ENCODE measurements around the gene PLPP3. TPM values are rescaled to one million over a fixed set of nuclear protein-coding genes. Genes with fewer than 3 reads are reported as not detected.

Gene PLPP3
- total RNA-seq, 2 experiments from 2014 or later = not detected

- ChIA-PET POLR2A (no interaction called here), CTCF (no interaction called here)
- no peaks in the 10 kb centered on the region for H3K36me3 Mint-ChIP-seq (ENCODE audit: low read depth)
- H3K27me3 Mint-ChIP-seq = no peaks in the 10 kb centered on the region
- H3K9me3 Mint-ChIP-seq = no peaks in the 10 kb centered on the region
- H3K4me1 Mint-ChIP-seq (ENCODE audit: low read depth) = no peaks in the 10 kb centered on the region
- ATAC-seq (no peak), DNase-seq (no peak)
- TF ChIP-seq CTCF (IDR thresholded peaks at IDR 0.05) = no peak
- no peak overlapping the region for H3K4me3 Mint-ChIP-seq
- H3K27ac Mint-ChIP-seq = no peak overlapping the region
- intact Hi-C loops (cut with micrococcal nuclease) = no loop called here
Observed at GRCh38 chr1:56564615-56565014, 14.7 kb downstream of the PLPP3 start.

GRCh38 chr1:56563568-56563967 is 15.8 kb downstream of the PLPP3 start:
- no peak overlapping the region for H3K27ac Mint-ChIP-seq
- H3K36me3 Mint-ChIP-seq (ENCODE audit: low read depth) = no peaks in the 10 kb centered on the region
- no peak for TF ChIP-seq CTCF (IDR thresholded peaks at IDR 0.05)
- no peaks in the 10 kb centered on the region for H3K27me3 Mint-ChIP-seq
- POLR2A ChIA-PET = no interaction called here
- DNase-seq (no peak), ATAC-seq (no peak)
- H3K4me1 Mint-ChIP-seq (ENCODE audit: low read depth) = no peaks in the 10 kb centered on the region
- no peak overlapping the region for H3K4me3 Mint-ChIP-seq
- H3K9me3 Mint-ChIP-seq = no peaks in the 10 kb centered on the region
- intact Hi-C loops (cut with micrococcal nuclease) = no loop called here
- CTCF ChIA-PET = no interaction called here

- H3K4me3 Mint-ChIP-seq = no peak overlapping the region
- no peaks in the 10 kb centered on the region for H3K27me3 Mint-ChIP-seq
- H3K4me1 Mint-ChIP-seq (ENCODE audit: low read depth) = no peaks in the 10 kb centered on the region
- DNase-seq (no peak), ATAC-seq (no peak)
- CTCF ChIA-PET = no interaction called here
- intact Hi-C loops (cut with micrococcal nuclease) = no loop called here
- POLR2A ChIA-PET = interaction anchor here (0.5 kb wide), 1 partner anchor 1999 kb away, joined by 3 read pairs; no protein-coding TSS in a partner anchor
- TF ChIP-seq CTCF (IDR thresholded peaks at IDR 0.05) = no peak
- no peaks in the 10 kb centered on the region for H3K36me3 Mint-ChIP-seq (ENCODE audit: low read depth)
- H3K9me3 Mint-ChIP-seq = no peaks in the 10 kb centered on the region
- H3K27ac Mint-ChIP-seq = no peak overlapping the region
Observed at GRCh38 chr1:56562891-56563452, 16.4 kb downstream of the PLPP3 start.

GRCh38 chr1:56561227-56562019 is 17.9 kb downstream of the PLPP3 start:
- POLR2A ChIA-PET = no interaction called here
- Mint-ChIP-seq H3K9me3 (no peaks in the 10 kb centered on the region), H3K4me3 (no peak overlapping the region), H3K27ac (no peak overlapping the region), H3K4me1 (ENCODE audit: low read depth) (no peaks in the 10 kb centered on the region), H3K36me3 (ENCODE audit: low read depth) (no peaks in the 10 kb centered on the region), H3K27me3 (no peaks in the 10 kb centered on the region)
- no peak for ATAC-seq
- no peak for DNase-seq
- CTCF ChIA-PET = no interaction called here
- TF ChIP-seq CTCF (IDR thresholded peaks at IDR 0.05) = no peak
- intact Hi-C loops (cut with micrococcal nuclease) = no loop called here

GRCh38 chr1:56557746-56558145 is 21.6 kb downstream of the PLPP3 start:
- no peak for TF ChIP-seq CTCF (IDR thresholded peaks at IDR 0.05)
- DNase-seq (no peak), ATAC-seq (no peak)
- intact Hi-C loops (cut with micrococcal nuclease) = no loop called here
- Mint-ChIP-seq H3K27ac (no peak overlapping the region), H3K4me3 (no peak overlapping the region), H3K27me3 (no peaks in the 10 kb centered on the region), H3K9me3 (no peaks in the 10 kb centered on the region), H3K36me3 (ENCODE audit: low read depth) (no peaks in the 10 kb centered on the region), H3K4me1 (ENCODE audit: low read depth) (no peaks in the 10 kb centered on the region)
- CTCF ChIA-PET = no interaction called here
- POLR2A ChIA-PET = no interaction called here
